DMS53 (cell line): ENCODE measurements around the gene TMTC1.
"Not testable (repeated sequence)": the region's sequence is repeated elsewhere in the genome, so short reads cannot be mapped to it uniquely, and the experiment has no call there.

Source experiments
- DNase-seq: peaks from one replicate; lab custom pipeline; 2025; lab: John Stamatoyannopoulos, UW

TMTC1 gene

GRCh38 chr12:29667011-29667410 lies 116.7 kb downstream of the TMTC1 start:
- DNase-seq: no peak

GRCh38 chr12:29665107-29665506 lies 118.6 kb downstream of the TMTC1 start:
- DNase-seq: no peak

GRCh38 chr12:29662734-29663323 lies 120.9 kb downstream of the TMTC1 start:
- no peak for DNase-seq

- no peak for DNase-seq
Observed at GRCh38 chr12:29660847-29661246, 122.9 kb downstream of the TMTC1 start.

GRCh38 chr12:29656762-29657538 lies 126.8 kb downstream of the TMTC1 start:
- DNase-seq: no peak

- no peak for DNase-seq
Observed at GRCh38 chr12:29655861-29656260, 127.9 kb downstream of the TMTC1 start.

GRCh38 chr12:29653286-29653685 lies 130.5 kb downstream of the TMTC1 start:
- DNase-seq: no peak

GRCh38 chr12:29650371-29650770 lies 133.4 kb downstream of the TMTC1 start:
- DNase-seq: no peak

GRCh38 chr12:29649722-29650121 lies 134.0 kb downstream of the TMTC1 start:
- DNase-seq: no peak

- no peak for DNase-seq
Observed at GRCh38 chr12:29644536-29645162, 139.1 kb downstream of the TMTC1 start.

GRCh38 chr12:29640589-29641345 lies 143.0 kb downstream of the TMTC1 start:
- DNase-seq: peak; percentile 52

- DNase-seq: no peak
Observed at GRCh38 chr12:29639893-29640495, 143.7 kb downstream of the TMTC1 start.

- no peak for DNase-seq
Observed at GRCh38 chr12:29638528-29638927, 145.2 kb downstream of the TMTC1 start.

- no peak for DNase-seq
Observed at GRCh38 chr12:29634057-29634456, 149.7 kb downstream of the TMTC1 start.

- not testable (repeated sequence) for DNase-seq
Observed at GRCh38 chr12:29630164-29630563, 153.6 kb downstream of the TMTC1 start.

GRCh38 chr12:29627221-29627620 lies 156.5 kb downstream of the TMTC1 start:
- DNase-seq: no peak

GRCh38 chr12:29625359-29625953 lies 158.3 kb downstream of the TMTC1 start:
- DNase-seq: no peak

GRCh38 chr12:29622251-29622650 lies 161.5 kb downstream of the TMTC1 start:
- no peak for DNase-seq

- DNase-seq: no peak
Observed at GRCh38 chr12:29620030-29620429, 163.7 kb downstream of the TMTC1 start.

- DNase-seq: no peak
Observed at GRCh38 chr12:29617407-29617803, 166.3 kb downstream of the TMTC1 start.

GRCh38 chr12:29616664-29617406 lies 166.9 kb downstream of the TMTC1 start:
- DNase-seq: no peak
